Chondrocyte (in vitro differentiated cells): ENCODE data around the gene TPI1. TPM values are rescaled to one million over a fixed set of nuclear protein-coding genes. Genes with fewer than 3 reads are reported as not detected.
A peak's percentile ranks its signal among the peaks of the same experiment; 100 is the strongest.
"Not testable (repeated sequence)": the region's sequence is repeated elsewhere in the genome, so short reads cannot be mapped to it uniquely, and the experiment has no call there.

Experiments used
- DNase-seq: peaks from one replicate; pipeline ENCODE4 v3.0.0; 2021; ENCODE audit warnings: mixed read lengths, low spot score
- H3K27ac Mint-ChIP-seq: one replicate; pipeline ENCODE4 v1.8.0; 2021; ENCODE audit warnings: mild to moderate bottlenecking, moderate library complexity, mixed read lengths; ENCODE audit not compliant: unreplicated experiment
- H3K27me3 Mint-ChIP-seq: 2 replicates; pipeline ENCODE4 v1.8.0; 2021; ENCODE audit warnings: low read depth, mixed read lengths
- H3K36me3 Mint-ChIP-seq: 2 replicates; pipeline ENCODE4 v1.8.0; 2021; ENCODE audit warnings: low read depth, mixed read lengths
- H3K4me1 Mint-ChIP-seq: 2 replicates; pipeline ENCODE4 v1.8.0; 2021; ENCODE audit warnings: low read depth, mild to moderate bottlenecking, mixed read lengths
- H3K4me3 Mint-ChIP-seq: one replicate; pipeline ENCODE4 v1.8.0; 2021; ENCODE audit warnings: mild to moderate bottlenecking, moderate library complexity, mixed read lengths; ENCODE audit not compliant: unreplicated experiment
- H3K9me3 Mint-ChIP-seq: 2 replicates; pipeline ENCODE4 v1.8.0; 2021; ENCODE audit warnings: low read depth, mixed read lengths
- CTCF ChIP-seq: fragments of 200-600 bp; sonication (generic); IDR thresholded peaks from 2 replicates; pipeline ENCODE4 v1.5.0; 2021; ENCODE audit warnings: antibody characterized with exemption, mild to moderate bottlenecking, moderate library complexity
- total RNA-seq: library from RNA; stranded (reverse); gene quantifications from 3 replicates; pipeline ENCODE4 v1.2.1, GENCODE V29; 2021

Gene TPI1
- total RNA-seq, 1 donor from 2014 or later, result 551 TPM

- no peak for TF ChIP-seq CTCF
- no peaks in the 10 kb centered on the region for H3K4me1 Mint-ChIP-seq
- no peak overlapping the region for H3K4me3 Mint-ChIP-seq
- H3K9me3 Mint-ChIP-seq, result no peaks in the 10 kb centered on the region
- no peak for DNase-seq
- H3K36me3 Mint-ChIP-seq, result no peaks in the 10 kb centered on the region
- H3K27me3 Mint-ChIP-seq, result no peaks in the 10 kb centered on the region
- H3K27ac Mint-ChIP-seq, result no peak overlapping the region
Measured at GRCh38 chr12:6905414-6906040, 38.2 kb downstream of the TPI1 start.

GRCh38 chr12:6908141-6908540 lies 40.8 kb downstream of the TPI1 start:
- H3K36me3 Mint-ChIP-seq, H3K27ac Mint-ChIP-seq, H3K4me1 Mint-ChIP-seq, H3K4me3 Mint-ChIP-seq, H3K9me3 Mint-ChIP-seq, H3K27me3 Mint-ChIP-seq: not testable (repeated sequence)
- DNase-seq, result peak; percentile 59

GRCh38 chr12:6909421-6910145 lies 42.3 kb downstream of the TPI1 start:
- Mint-ChIP-seq H3K36me3 (no peaks in the 10 kb centered on the region), H3K4me1 (peaks cover 11% of the 10 kb centered on the region), H3K27ac (no peak overlapping the region), H3K27me3 (no peaks in the 10 kb centered on the region), H3K4me3 (no peak overlapping the region), H3K9me3 (no peaks in the 10 kb centered on the region)
- DNase-seq, result peak; percentile 17
- TF ChIP-seq CTCF, result no peak

GRCh38 chr12:6912164-6912935 lies 45.0 kb downstream of the TPI1 start:
- no peak overlapping the region for H3K27ac Mint-ChIP-seq
- H3K36me3 Mint-ChIP-seq, result peaks cover 5% of the 10 kb centered on the region
- no peak for TF ChIP-seq CTCF
- H3K4me1 Mint-ChIP-seq, result peaks cover 31% of the 10 kb centered on the region
- DNase-seq, result peak; percentile 18
- H3K9me3 Mint-ChIP-seq, result no peaks in the 10 kb centered on the region
- H3K4me3 Mint-ChIP-seq, result no peak overlapping the region
- H3K27me3 Mint-ChIP-seq, result no peaks in the 10 kb centered on the region

- no peak for TF ChIP-seq CTCF
- Mint-ChIP-seq H3K27ac (peak within 1 kb of the TSS; percentile 65), H3K27me3 (no peaks in the 10 kb centered on the region), H3K9me3 (no peaks in the 10 kb centered on the region), H3K4me3 (peak within 1 kb of the TSS; percentile 84), H3K4me1 (peaks cover 31% of the 10 kb centered on the region), H3K36me3 (peaks cover 5% of the 10 kb centered on the region)
- DNase-seq, result peak; percentile 90
Measured at GRCh38 chr12:6914246-6914946, 47.1 kb downstream of the TPI1 start, which contains the start of gene ENO2. Gene ENO2 (plus strand): TSS chr12:6914580. CDS start chr12:6915833, 1,253 bp downstream.
